ENCODE measurements around the gene FAM107B.

Gene FAM107B

DNA sequence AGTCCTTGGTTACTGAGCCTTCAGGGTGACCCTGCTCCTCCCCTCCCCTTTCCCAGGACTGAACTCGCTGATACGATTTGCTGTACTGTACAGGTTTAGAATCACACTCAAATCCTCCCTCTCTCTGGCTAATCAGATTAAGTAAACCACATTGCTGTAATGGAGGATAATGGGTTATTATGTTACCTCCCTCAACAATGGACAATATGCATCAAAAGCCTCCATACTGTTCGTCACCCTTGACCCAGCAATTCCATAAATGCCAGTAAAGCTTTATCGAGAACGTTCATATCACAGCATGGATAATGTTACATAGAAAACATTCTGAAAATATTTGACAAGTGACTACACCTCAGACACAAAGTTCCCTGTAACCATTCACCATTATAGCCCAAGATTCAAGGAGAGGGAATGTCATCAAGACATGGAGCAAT is 61.7 kb downstream of the FAM107B start (continued):
- no peak for TF ChIP-seq ZSCAN23 (tag by site-specific recombination; IDR thresholded peaks at IDR 0.05)
- TF ChIP-seq ZNF184 (tag by site-specific recombination; IDR thresholded peaks at IDR 0.05) = no peak
- 0 out of 2 replicates have a peak, but pooled peaks have one; percentile 45 for TF ChIP-seq ZFP37 (tag by site-specific recombination; IDR thresholded peaks at IDR 0.05)
- TF ChIP-seq ZNF214 (tag by site-specific recombination; IDR thresholded peaks at IDR 0.05; ENCODE audit: borderline replicate concordance) = no peak
- no peak for TF ChIP-seq ZIC2 (tag by site-specific recombination; IDR thresholded peaks at IDR 0.05)
- TF ChIP-seq BCL11A (tag by site-specific recombination; IDR thresholded peaks at IDR 0.05; ENCODE audit: low read depth) = 0 out of 2 replicates have a peak, but pooled peaks have one; percentile 17
- no peak for TF ChIP-seq ZFP3 (tag by site-specific recombination; IDR thresholded peaks at IDR 0.05; ENCODE audit: low read depth)
- TF ChIP-seq ZNF335 (tag by site-specific recombination; conservative IDR thresholded peaks at IDR 0.05) = no peak
- TF ChIP-seq ZNF140 (tag by site-specific recombination; IDR thresholded peaks at IDR 0.05) = no peak
- TF ChIP-seq ZNF837 (tag by site-specific recombination; IDR thresholded peaks at IDR 0.05) = no peak
- no peak for TF ChIP-seq ZNF350 (tag by site-specific recombination; IDR thresholded peaks at IDR 0.05)
- TF ChIP-seq FEZF1 (tag by site-specific recombination; IDR thresholded peaks at IDR 0.05) = peak; percentile 60
- TF ChIP-seq, protein P1, sequence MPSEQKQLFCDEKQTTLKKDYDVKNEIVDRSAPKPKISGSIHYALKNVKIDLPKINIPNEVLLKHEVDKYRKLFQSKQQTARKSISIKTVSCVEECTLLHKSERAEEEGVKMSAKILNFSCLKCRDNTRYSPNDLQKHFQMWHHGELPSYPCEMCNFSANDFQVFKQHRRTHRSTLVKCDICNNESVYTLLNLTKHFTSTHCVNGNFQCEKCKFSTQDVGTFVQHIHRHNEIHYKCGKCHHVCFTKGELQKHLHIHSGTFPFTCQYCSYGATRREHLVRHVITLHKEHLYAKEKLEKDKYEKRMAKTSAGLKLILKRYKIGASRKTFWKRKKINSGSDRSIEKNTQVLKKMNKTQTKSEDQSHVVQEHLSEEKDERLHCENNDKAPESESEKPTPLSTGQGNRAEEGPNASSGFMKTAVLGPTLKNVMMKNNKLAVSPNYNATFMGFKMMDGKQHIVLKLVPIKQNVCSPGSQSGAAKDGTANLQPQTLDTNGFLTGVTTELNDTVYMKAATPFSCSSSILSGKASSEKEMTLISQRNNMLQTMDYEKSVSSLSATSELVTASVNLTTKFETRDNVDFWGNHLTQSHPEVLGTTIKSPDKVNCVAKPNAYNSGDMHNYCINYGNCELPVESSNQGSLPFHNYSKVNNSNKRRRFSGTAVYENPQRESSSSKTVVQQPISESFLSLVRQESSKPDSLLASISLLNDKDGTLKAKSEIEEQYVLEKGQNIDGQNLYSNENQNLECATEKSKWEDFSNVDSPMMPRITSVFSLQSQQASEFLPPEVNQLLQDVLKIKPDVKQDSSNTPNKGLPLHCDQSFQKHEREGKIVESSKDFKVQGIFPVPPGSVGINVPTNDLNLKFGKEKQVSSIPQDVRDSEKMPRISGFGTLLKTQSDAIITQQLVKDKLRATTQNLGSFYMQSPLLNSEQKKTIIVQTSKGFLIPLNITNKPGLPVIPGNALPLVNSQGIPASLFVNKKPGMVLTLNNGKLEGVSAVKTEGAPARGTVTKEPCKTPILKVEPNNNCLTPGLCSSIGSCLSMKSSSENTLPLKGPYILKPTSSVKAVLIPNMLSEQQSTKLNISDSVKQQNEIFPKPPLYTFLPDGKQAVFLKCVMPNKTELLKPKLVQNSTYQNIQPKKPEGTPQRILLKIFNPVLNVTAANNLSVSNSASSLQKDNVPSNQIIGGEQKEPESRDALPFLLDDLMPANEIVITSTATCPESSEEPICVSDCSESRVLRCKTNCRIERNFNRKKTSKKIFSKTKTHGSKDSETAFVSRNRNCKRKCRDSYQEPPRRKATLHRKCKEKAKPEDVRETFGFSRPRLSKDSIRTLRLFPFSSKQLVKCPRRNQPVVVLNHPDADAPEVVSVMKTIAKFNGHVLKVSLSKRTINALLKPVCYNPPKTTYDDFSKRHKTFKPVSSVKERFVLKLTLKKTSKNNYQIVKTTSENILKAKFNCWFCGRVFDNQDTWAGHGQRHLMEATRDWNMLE (tag by site-specific recombination; conservative IDR thresholded peaks at IDR 0.05; ENCODE audit: low read depth) = no peak
- TF ChIP-seq, protein P2, sequence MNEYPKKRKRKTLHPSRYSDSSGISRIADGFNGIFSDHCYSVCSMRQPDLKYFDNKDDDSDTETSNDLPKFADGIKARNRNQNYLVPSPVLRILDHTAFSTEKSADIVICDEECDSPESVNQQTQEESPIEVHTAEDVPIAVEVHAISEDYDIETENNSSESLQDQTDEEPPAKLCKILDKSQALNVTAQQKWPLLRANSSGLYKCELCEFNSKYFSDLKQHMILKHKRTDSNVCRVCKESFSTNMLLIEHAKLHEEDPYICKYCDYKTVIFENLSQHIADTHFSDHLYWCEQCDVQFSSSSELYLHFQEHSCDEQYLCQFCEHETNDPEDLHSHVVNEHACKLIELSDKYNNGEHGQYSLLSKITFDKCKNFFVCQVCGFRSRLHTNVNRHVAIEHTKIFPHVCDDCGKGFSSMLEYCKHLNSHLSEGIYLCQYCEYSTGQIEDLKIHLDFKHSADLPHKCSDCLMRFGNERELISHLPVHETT (tag by site-specific recombination; IDR thresholded peaks at IDR 0.05) = no peak
- TF ChIP-seq ZNF19 (tag by site-specific recombination; IDR thresholded peaks at IDR 0.05; ENCODE audit: low read depth) = no peak
- no peak for TF ChIP-seq GLIS2 (tag by site-specific recombination; IDR thresholded peaks at IDR 0.05)
- TF ChIP-seq, protein P3, sequence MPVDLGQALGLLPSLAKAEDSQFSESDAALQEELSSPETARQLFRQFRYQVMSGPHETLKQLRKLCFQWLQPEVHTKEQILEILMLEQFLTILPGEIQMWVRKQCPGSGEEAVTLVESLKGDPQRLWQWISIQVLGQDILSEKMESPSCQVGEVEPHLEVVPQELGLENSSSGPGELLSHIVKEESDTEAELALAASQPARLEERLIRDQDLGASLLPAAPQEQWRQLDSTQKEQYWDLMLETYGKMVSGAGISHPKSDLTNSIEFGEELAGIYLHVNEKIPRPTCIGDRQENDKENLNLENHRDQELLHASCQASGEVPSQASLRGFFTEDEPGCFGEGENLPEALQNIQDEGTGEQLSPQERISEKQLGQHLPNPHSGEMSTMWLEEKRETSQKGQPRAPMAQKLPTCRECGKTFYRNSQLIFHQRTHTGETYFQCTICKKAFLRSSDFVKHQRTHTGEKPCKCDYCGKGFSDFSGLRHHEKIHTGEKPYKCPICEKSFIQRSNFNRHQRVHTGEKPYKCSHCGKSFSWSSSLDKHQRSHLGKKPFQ (tag by site-specific recombination; IDR thresholded peaks at IDR 0.05) = peak; percentile 75
- TF ChIP-seq ZNF223 (tag by site-specific recombination; IDR thresholded peaks at IDR 0.05) = no peak
- TF ChIP-seq ZNF654 (tag by site-specific recombination; IDR thresholded peaks at IDR 0.05; ENCODE audit: low read depth) = no peak
- no peak for TF ChIP-seq ZNF747 (tag by site-specific recombination; IDR thresholded peaks at IDR 0.05)
- TF ChIP-seq ZXDB (tag by site-specific recombination; IDR thresholded peaks at IDR 0.05) = peak; percentile 71
- TF ChIP-seq ZNF239 (tag by site-specific recombination; IDR thresholded peaks at IDR 0.05) = no peak
- no peak for TF ChIP-seq ZBTB20 (tag by site-specific recombination; IDR thresholded peaks at IDR 0.05)
- TF ChIP-seq HOXA7 (CRISPR knock-in tag; IDR thresholded peaks at IDR 0.05; ENCODE audit: borderline replicate concordance) = no peak
- no peak for TF ChIP-seq ZNF785 (tag by site-specific recombination; IDR thresholded peaks at IDR 0.05)
- no peak for TF ChIP-seq YY1 (tag by site-specific recombination; IDR thresholded peaks at IDR 0.05)
- TF ChIP-seq, protein P4, sequence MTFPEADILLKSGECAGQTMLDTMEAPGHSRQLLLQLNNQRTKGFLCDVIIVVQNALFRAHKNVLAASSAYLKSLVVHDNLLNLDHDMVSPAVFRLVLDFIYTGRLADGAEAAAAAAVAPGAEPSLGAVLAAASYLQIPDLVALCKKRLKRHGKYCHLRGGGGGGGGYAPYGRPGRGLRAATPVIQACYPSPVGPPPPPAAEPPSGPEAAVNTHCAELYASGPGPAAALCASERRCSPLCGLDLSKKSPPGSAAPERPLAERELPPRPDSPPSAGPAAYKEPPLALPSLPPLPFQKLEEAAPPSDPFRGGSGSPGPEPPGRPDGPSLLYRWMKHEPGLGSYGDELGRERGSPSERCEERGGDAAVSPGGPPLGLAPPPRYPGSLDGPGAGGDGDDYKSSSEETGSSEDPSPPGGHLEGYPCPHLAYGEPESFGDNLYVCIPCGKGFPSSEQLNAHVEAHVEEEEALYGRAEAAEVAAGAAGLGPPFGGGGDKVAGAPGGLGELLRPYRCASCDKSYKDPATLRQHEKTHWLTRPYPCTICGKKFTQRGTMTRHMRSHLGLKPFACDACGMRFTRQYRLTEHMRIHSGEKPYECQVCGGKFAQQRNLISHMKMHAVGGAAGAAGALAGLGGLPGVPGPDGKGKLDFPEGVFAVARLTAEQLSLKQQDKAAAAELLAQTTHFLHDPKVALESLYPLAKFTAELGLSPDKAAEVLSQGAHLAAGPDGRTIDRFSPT (tag by site-specific recombination; IDR thresholded peaks at IDR 0.05) = peak; percentile 60; the same call in 1 of the 2 replicates
- TF ChIP-seq, protein P5, sequence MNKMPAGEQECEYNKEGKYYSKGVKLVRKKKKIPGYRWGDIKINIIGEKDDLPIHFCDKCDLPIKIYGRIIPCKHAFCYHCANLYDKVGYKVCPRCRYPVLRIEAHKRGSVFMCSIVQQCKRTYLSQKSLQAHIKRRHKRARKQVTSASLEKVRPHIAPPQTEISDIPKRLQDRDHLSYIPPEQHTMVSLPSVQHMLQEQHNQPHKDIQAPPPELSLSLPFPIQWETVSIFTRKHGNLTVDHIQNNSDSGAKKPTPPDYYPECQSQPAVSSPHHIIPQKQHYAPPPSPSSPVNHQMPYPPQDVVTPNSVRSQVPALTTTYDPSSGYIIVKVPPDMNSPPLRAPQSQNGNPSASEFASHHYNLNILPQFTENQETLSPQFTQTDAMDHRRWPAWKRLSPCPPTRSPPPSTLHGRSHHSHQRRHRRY (tag by site-specific recombination; IDR thresholded peaks at IDR 0.05) = no peak

Data from HEK293 (cell line).